Bronchial smooth muscle cell (primary cell): ENCODE measurements around the gene BCL3. TPM values are rescaled to one million over a fixed set of nuclear protein-coding genes. Genes with fewer than 3 reads are reported as not detected.

ENCODE experiments used
- total RNA-seq: library from RNA; depleted of rRNA; stranded (reverse); fragments of >200 nt; gene quantifications from 2 replicates; pipeline ENCODE4 v1.2.1, GENCODE V29; 2014

Gene BCL3
- total RNA-seq = 5.0 and 12.5 TPM in 2 replicates

GRCh38 chr19:44748426-44749254 is at the start of gene BCL3:
TSS of gene BCL3 (plus strand) at chr19:44748708. CDS start at chr19:44748791, 83 bp downstream.

GRCh38 chr19:44777715-44778347 is 29.3 kb downstream of the BCL3 start, which contains the start of gene CBLC:
TSS of gene CBLC (plus strand) at chr19:44777890. CDS start at chr19:44777932, 42 bp downstream.

GRCh38 chr19:44808463-44809371 is 60.2 kb downstream of the BCL3 start, which contains the start of gene BCAM:
TSS of gene BCAM (plus strand) at chr19:44809103. CDS start at chr19:44809125, 22 bp downstream.

Other genes starting within 250 kb of the BCL3 start
- 5.8 and 7.9 TPM in 2 replicates for gene ZNF180, start 248.2 kb upstream of the BCL3 start, total RNA-seq
- gene CEACAM20, start 219.0 kb upstream of the BCL3 start, total RNA-seq = not detected in 2 replicates
- gene IGSF23, start 135.1 kb upstream of the BCL3 start, total RNA-seq = not detected in 2 replicates
- gene PVR, start 104.8 kb upstream of the BCL3 start, total RNA-seq = 13.9 and 14.7 TPM in 2 replicates
- gene CEACAM19, start 77.2 kb upstream of the BCL3 start, total RNA-seq = 0.26 and 0.95 TPM in 2 replicates
- 0.09 TPM in 1 of 2 replicates, not detected in the other for gene CEACAM16, start 49.6 kb upstream of the BCL3 start, total RNA-seq
- 0.09 TPM in 1 of 2 replicates, not detected in the other for gene CBLC, start 29.2 kb downstream of the BCL3 start, total RNA-seq
- 6.6 and 8.9 TPM in 2 replicates for gene BCAM, start 60.4 kb downstream of the BCL3 start, total RNA-seq
- 33.6 and 40.5 TPM in 2 replicates for gene NECTIN2, start 97.6 kb downstream of the BCL3 start, total RNA-seq
- gene TOMM40, start 142.5 kb downstream of the BCL3 start, total RNA-seq = 18.8 and 19.6 TPM in 2 replicates
- 7.2 and 8.0 TPM in 2 replicates for gene APOE, start 157.1 kb downstream of the BCL3 start, total RNA-seq
- gene APOC1, start 165.9 kb downstream of the BCL3 start, total RNA-seq = 0.69 and 0.79 TPM in 2 replicates
- not detected in 2 replicates for gene APOC4, start 193.5 kb downstream of the BCL3 start, total RNA-seq
- gene APOC2, start 197.3 kb downstream of the BCL3 start, total RNA-seq = not detected in 2 replicates
- 26.1 and 30.4 TPM in 2 replicates for gene CLPTM1, start 206.7 kb downstream of the BCL3 start, total RNA-seq